Activated CD8-positive, alpha-beta memory T cell treated with anti-CD3 and anti-CD28 coated beads, Interleukin-2, amount 10 ng/mL, durations not matched to agents 7 days and 5 days (primary cell): Measurements from ENCODE around the gene SCIN. TPM values are rescaled to one million over a fixed set of nuclear protein-coding genes. Genes with fewer than 3 reads are reported as not detected.
"Not testable (repeated sequence)": the region's sequence is repeated elsewhere in the genome, so short reads cannot be mapped to it uniquely, and the experiment has no call there.

Source experiments
- ATAC-seq: fragments of 150-1000 bp; cut with Tn5 transposase; one replicate; pipeline ENCODE4 v1.10.0; 2021; ENCODE audit warnings: moderate library complexity
- CTCF ChIA-PET: fragments of 350-600 bp; sonication (Branson Sonifier 250); formaldehyde crosslinking; loops from one replicate; lab custom pipeline; 2021; ENCODE audit warnings: antibody characterized with exemption; lab: Charles Lee
- DNase-seq: peaks from one replicate; pipeline ENCODE4 v3.0.0-alpha.2; 2020
- H3K27ac Mint-ChIP-seq: one replicate; pipeline ENCODE4 v1.8.0; 2021; ENCODE audit warnings: mild to moderate bottlenecking, mixed read lengths
- H3K27me3 Mint-ChIP-seq: one replicate; pipeline ENCODE4 v1.8.0; 2021; ENCODE audit warnings: mixed read lengths
- H3K36me3 Mint-ChIP-seq: one replicate; pipeline ENCODE4 v1.8.0; 2021; ENCODE audit warnings: mild to moderate bottlenecking, mixed read lengths
- H3K4me1 Mint-ChIP-seq: one replicate; pipeline ENCODE4 v1.8.0; 2021; ENCODE audit warnings: mixed read lengths
- H3K4me3 Mint-ChIP-seq: one replicate; pipeline ENCODE4 v1.8.0; 2021; ENCODE audit warnings: mild to moderate bottlenecking, moderate library complexity, mixed read lengths
- H3K9me3 Mint-ChIP-seq: one replicate; pipeline ENCODE4 v1.8.0; 2022; ENCODE audit warnings: low read depth, mixed read lengths
- total RNA-seq, 2 experiments: library from RNA; stranded (reverse); gene quantifications; one replicate each; pipeline ENCODE4 v1.2.3, GENCODE V29; 2021

SCIN gene
- total RNA-seq, 2 experiments from 2014 or later, result 1.0 to 1.4 TPM

DNA sequence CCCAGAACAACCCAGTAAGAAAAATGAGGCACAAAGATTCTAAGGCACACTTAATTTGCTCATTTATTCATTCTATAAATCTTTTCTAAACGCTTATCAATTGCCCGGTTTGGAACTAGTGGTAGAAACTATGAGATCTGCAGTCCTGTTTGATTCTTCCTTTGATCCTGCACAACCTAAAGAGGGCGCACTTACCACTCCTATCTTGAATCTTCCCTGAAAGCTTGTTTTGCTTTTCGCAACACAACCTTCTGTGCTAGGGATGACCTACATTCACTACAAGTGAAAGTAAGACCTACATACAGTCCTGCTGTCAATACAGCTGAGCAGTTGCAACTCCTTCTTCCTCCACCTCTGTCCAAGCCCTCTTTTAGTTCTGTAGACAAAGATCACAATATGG is 104.3 kb downstream of the SCIN start:
- Mint-ChIP-seq H3K36me3 (no peaks in the 10 kb centered on the region), H3K9me3 (no peaks in the 10 kb centered on the region), H3K27ac (no peak overlapping the region), H3K4me3 (no peak overlapping the region), H3K4me1 (peaks cover 6% of the 10 kb centered on the region), H3K27me3 (no peaks in the 10 kb centered on the region)
- DNase-seq (peak; percentile 53), ATAC-seq (peak; percentile 76)
- CTCF ChIA-PET, result interaction anchor here (1.2 to 3.0 kb wide), 3 partner anchors 12 to 588 kb away, joined by 3 to 13 read pairs (median 4); partner anchors contain the start of gene ARL4A

DNA sequence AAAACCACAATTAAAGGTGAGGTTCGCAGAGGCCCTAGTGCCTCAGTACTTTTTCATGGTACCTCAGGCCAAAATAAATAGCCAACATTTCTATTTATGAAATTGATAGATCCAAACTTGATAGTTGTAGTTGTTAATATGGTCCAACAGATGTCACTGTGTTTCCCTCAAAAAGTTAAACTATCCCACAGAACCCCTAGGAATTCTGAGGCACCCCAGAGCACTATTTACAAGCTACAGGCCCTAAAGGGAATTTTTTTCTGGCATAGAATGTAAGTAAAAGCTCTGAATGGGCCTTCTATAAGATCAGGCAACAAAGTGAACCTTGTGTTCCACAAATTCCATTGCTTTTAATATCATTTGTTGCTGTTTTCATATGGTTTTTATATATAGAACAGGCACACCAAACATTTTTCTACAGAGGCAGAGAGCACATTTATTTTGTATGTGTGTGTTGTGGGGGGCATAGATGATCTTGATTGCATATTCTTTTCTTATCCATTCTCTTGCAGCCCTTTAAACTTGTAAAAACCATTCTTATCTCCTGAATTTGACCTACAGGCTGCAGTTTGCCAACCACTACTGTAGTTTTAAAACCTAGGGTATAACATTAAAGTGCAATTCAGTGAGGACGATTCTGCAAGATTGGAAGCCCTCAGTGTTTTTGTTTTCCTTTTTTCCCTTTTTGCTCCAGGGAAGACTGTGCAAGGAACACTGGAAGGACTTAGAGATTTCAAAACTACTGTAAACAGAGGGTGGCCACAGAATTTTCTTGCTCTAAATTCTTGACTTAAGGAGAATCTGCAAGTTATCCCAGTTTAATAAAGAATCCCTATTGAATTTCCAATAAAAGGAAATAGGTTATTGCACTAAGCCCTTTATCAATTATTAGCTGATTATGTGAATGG is 113.4 kb downstream of the SCIN start:
- CTCF ChIA-PET, result interaction anchor here (2.3 kb wide), 1 partner anchor 144 kb away, joined by 6 read pairs; no protein-coding TSS in a partner anchor
- Mint-ChIP-seq H3K4me1 (peaks cover 30% of the 10 kb centered on the region), H3K27me3 (no peaks in the 10 kb centered on the region), H3K4me3 (no peak overlapping the region), H3K27ac (no peak overlapping the region), H3K36me3 (peaks cover 3% of the 10 kb centered on the region), H3K9me3 (no peaks in the 10 kb centered on the region)
- DNase-seq, result no peak
- ATAC-seq, result no peak

DNA sequence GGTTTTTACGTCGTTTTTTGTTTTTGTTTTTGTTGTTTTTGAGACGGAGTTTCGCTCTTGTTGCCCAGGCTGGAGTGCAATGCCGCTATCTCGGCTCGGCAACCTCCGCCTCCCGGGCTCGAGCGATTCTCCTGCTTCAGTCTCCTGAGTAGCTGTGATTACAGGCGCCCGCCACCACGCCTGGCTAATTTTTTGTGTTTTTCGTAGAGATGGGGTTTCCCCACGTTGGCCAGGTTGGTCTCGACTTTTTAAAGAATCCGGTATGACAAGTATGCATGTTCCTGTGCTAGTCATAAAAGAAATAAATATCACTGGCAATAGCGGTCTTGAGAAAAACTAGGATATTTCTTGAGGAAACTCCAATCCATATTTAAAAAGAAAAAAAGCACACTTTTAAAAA is 114.2 kb downstream of the SCIN start:
- DNase-seq (no peak), ATAC-seq (no peak)
- Mint-ChIP-seq H3K27me3 (no peaks in the 10 kb centered on the region), H3K36me3 (peaks cover 6% of the 10 kb centered on the region), H3K27ac (no peak overlapping the region), H3K4me3 (no peak overlapping the region), H3K9me3 (no peaks in the 10 kb centered on the region), H3K4me1 (peaks cover 36% of the 10 kb centered on the region)
- CTCF ChIA-PET, result interaction anchor here (2.3 kb wide), 1 partner anchor 144 kb away, joined by 6 read pairs; no protein-coding TSS in a partner anchor

DNA sequence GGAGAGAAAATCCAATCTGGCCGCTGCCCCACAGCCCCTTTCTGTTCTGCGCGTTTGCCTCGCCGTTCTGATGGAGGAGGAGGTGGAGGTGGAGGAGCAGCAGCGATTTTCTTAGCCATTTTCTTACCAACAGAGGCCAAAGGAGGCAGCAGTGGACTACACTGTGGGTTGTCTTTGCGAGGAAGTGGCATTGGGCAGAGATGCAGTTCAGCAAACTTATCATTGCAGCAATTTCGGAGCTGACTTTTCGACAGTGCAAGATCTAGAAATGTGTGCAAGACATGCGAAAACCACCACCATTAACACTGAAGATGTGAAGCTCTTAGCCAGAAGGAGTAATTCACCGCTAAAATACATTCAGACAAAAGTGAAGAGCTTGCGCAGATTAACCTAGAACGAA is 115.0 kb downstream of the SCIN start:
- Mint-ChIP-seq H3K36me3 (peaks cover 7% of the 10 kb centered on the region), H3K27me3 (no peaks in the 10 kb centered on the region), H3K4me1 (peaks cover 42% of the 10 kb centered on the region), H3K4me3 (peak overlapping the region; percentile 96), H3K27ac (peak overlapping the region; percentile 71), H3K9me3 (no peaks in the 10 kb centered on the region)
- ATAC-seq (no peak), DNase-seq (peak; percentile 61)
- CTCF ChIA-PET, result interaction anchor here (1.9 to 3.1 kb wide), 8 partner anchors 10 to 577 kb away, joined by 5 to 24 read pairs (median 11); no protein-coding TSS in a partner anchor

DNA sequence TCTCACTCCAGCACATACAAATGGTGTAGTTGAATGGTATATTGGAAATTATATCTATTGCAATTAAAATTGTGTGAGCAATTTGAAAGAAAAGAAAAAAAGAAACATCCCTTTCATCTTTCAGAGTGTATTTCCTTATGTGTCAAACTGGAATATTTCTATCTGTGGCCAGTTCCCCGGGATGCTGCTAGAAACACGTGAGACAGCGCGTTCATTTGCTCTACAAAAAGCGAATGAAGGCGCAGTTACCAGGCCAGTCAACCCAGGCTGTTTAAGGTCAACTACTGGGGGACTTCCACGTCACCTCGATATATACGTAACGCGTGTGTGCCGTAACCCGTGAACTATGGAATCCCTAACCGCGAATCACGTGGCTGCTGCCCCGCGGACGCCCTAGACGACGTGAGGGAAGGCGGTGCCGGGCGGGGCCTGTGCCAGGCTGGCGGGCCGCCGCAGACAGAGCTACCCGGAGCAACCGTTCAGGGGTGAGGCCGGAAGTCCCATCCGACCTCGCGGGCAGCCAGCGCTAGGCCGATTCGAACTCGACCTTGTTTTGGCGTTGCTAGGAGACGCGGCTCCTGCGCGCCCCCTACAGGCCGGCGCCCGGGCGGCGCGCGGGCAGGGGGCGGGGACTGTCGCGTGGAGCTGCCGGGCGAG is 115.8 kb downstream of the SCIN start:
- CTCF ChIA-PET, result interaction anchor here (0.6 to 3.1 kb wide), 32 partner anchors 9 to 576 kb away, joined by 3 to 24 read pairs (median 4); no protein-coding TSS in a partner anchor
- peaks cover 44% of the 10 kb centered on the region for H3K4me1 Mint-ChIP-seq

DNA sequence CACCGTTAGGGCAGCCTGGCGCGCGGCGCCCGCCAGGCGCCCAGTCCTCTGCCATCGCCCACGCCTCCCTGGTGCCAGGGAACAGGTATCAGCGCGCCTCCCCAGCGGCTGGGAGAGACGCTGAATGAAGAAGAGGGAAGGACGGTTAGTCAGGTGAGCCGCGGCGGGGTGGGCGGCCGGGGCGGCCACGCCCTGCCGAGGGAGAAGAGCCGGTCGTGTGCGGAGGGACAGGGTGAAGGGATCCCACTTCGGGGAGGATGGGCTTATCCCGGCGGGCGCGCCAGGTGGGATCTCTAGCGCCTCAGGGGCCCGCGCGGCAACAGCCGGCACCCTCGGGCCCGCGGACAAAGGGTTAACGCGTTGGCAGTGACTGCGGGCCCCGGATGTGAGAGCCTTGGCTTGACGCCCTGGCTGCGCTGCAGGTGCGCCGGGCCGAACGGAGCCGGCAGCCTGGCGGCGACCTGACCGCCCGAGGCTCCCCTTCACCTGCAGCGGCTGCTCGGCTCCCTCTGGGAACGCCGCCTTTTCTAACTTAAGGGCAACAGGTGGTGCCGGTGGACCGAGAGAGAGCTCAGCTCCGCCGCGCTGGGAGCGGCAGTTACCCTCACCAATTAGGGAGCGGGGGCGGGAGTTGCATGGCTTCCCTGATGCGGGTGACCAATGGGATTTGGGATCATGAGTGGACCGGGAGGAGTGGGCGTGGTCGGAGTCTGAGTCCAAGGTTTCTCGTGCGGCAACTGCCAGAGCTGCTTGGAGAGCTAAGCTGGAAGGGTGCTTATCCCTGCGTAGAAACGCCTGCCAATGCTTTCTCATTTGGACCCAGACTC is 116.6 kb downstream of the SCIN start, which contains the start of gene ARL4A:
ARL4A (plus strand) TSS at position 743 of the 827 bp plus-strand sequence. CDS start 622 bp downstream, outside the sequence.
- Mint-ChIP-seq H3K9me3 (no peaks in the 10 kb centered on the region), H3K4me1 (peaks cover 45% of the 10 kb centered on the region), H3K27ac (peak within 1 kb of the TSS; percentile 94), H3K27me3 (no peaks in the 10 kb centered on the region), H3K4me3 (peak within 1 kb of the TSS; percentile 96), H3K36me3 (peaks cover 7% of the 10 kb centered on the region)
- DNase-seq, result peak; percentile 95
- CTCF ChIA-PET, result interaction anchor here (0.6 to 3.1 kb wide), 32 partner anchors 9 to 575 kb away, joined by 3 to 24 read pairs (median 4); no protein-coding TSS in a partner anchor
- ATAC-seq, result peak; percentile 76

More for the DNA sequence above, 115.8 kb downstream of the SCIN start:
- peak overlapping the region; percentile 96 for H3K4me3 Mint-ChIP-seq
- H3K36me3 Mint-ChIP-seq, result peaks cover 7% of the 10 kb centered on the region
- peak overlapping the region; percentile 94 for H3K27ac Mint-ChIP-seq
- ATAC-seq (peak; percentile 88), DNase-seq (peak; percentile 97)
- no peaks in the 10 kb centered on the region for H3K9me3 Mint-ChIP-seq
- no peaks in the 10 kb centered on the region for H3K27me3 Mint-ChIP-seq

DNA sequence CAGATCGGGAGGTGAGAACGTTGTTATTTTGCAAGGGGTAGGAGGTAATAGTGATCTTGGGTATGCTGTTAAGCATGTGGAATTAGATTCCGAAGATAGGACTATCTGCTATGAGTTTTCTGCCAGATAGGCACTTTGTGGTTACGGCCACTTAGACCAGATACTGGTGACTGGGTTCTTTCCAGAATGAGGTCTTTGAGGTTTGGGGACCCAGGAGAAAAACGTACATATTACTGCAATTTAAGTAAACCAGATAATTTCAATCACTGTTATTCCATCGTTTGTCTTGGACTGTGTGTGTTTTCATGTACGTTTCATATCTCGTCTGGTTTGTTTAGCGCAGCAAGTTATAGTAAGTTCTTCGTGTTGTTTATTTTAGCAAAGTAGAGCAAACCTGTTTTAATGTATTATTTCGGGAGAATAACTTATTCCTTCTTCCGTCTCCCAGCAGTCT is 117.2 kb downstream of the SCIN start:
- Mint-ChIP-seq H3K9me3 (no peaks in the 10 kb centered on the region), H3K36me3 (peaks cover 7% of the 10 kb centered on the region), H3K4me3 (peak overlapping the region; percentile 96), H3K27ac (peak overlapping the region; percentile 94), H3K27me3 (no peaks in the 10 kb centered on the region), H3K4me1 (peaks cover 47% of the 10 kb centered on the region)
- no peak for ATAC-seq
- CTCF ChIA-PET, result interaction anchor here (1.0 to 3.1 kb wide), 17 partner anchors 8 to 551 kb away, joined by 3 to 24 read pairs (median 4); no protein-coding TSS in a partner anchor
- DNase-seq, result no peak

DNA sequence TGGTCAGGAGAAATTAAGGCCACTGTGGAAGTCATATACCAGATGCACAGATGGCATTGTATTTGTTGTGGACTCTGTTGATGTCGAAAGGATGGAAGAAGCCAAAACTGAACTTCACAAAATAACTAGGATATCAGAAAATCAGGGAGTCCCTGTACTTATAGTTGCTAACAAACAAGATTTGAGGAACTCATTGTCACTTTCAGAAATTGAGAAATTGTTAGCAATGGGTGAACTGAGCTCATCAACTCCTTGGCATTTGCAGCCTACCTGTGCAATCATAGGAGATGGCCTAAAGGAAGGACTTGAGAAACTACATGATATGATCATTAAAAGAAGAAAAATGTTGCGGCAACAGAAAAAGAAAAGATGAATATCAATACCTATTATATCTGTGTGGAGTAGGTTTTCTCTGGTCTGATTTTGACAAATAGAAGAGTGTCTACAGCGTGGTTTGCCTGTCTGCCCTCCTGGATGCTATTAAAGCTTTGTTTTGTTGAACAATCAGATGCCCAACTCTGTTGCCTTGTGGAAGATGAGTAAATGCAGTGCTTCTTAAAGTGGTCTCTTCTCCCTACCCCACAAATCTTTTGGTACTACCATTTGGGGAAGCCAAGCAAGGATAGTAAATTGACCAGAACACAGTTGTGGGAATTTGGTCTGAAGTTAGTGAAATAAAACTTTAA is 118.1 kb downstream of the SCIN start:
- not testable (repeated sequence) for ATAC-seq, H3K9me3 Mint-ChIP-seq, H3K4me3 Mint-ChIP-seq, H3K27ac Mint-ChIP-seq, H3K27me3 Mint-ChIP-seq, H3K36me3 Mint-ChIP-seq, DNase-seq
- H3K4me1 Mint-ChIP-seq, result peaks cover 52% of the 10 kb centered on the region
- CTCF ChIA-PET, result interaction anchor here (1.4 to 3.1 kb wide), 2 partner anchors 27 to 41 kb away, joined by 3 to 24 read pairs; no protein-coding TSS in a partner anchor

DNA sequence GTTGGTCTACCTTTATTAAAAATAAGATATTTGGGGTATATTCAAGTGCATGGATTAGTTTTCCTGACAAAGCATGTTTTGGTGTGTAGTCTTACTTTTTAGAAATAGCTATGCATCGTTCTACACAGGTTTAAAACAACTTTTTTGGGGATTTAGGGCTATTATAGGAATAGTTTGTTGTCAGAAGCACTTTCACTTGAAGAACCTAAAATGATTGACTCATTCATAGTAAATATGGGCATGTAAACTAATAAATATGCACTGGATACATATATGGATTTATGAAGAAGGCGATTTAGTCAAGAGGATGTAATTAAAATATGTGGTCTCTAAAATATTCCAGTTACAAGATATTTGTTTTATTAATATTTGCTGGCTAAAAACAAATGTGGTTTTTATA is 118.9 kb downstream of the SCIN start:
- CTCF ChIA-PET, result interaction anchor here (1.2 to 1.8 kb wide), 2 partner anchors 17 to 42 kb away, joined by 3 to 4 read pairs; no protein-coding TSS in a partner anchor

DNA sequence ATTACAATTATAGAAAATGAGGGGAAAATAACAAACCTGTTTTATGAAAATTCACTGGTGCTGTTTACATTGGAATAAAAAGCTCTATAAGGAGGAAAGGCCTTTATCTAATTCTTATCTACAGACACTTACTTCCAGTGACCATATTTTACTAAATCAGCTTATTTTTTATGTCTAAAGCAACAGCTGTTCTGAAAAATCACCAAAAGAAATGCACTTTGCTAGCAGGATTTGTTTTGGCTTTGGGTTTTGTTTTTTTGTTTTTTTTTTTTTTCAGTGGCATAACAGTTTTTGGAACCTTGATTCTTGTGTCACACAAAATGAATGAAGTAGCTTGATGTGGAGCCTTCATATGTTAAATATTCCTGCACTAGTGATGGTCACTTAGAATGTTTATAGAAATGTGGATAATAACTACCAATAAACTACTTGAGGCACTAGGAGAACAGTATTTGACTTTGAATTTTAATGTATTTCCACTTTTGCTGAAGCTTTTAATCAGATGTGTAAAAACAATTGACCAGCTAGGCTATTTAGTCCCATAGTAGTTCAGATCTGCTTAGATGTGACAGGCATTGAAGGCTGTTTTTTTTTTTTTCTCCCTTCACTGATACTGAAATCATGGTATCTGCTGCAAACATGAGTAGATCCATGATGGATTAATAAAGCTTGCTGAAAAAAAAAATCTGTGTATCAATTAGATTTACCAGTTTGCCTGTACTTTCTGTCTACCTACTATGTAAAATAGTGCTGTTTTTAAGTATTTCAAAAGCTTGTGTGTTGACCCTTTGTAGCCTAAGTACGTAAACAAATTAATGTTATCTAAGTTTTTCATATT is 119.7 kb downstream of the SCIN start:
- no peak for DNase-seq
- H3K4me1 Mint-ChIP-seq, result peaks cover 58% of the 10 kb centered on the region
- no peak overlapping the region for H3K27ac Mint-ChIP-seq
- no peaks in the 10 kb centered on the region for H3K9me3 Mint-ChIP-seq
- peaks cover 9% of the 10 kb centered on the region for H3K36me3 Mint-ChIP-seq
- H3K27me3 Mint-ChIP-seq, result no peaks in the 10 kb centered on the region
- CTCF ChIA-PET, result interaction anchor here (1.2 to 1.8 kb wide), 3 partner anchors 16 to 52 kb away, joined by 3 to 4 read pairs (median 3); no protein-coding TSS in a partner anchor
- no peak for ATAC-seq
- no peak overlapping the region for H3K4me3 Mint-ChIP-seq

More for the DNA sequence above, 118.9 kb downstream of the SCIN start:
- peaks cover 9% of the 10 kb centered on the region for H3K36me3 Mint-ChIP-seq
- no peak for ATAC-seq
- no peaks in the 10 kb centered on the region for H3K9me3 Mint-ChIP-seq
- peaks cover 56% of the 10 kb centered on the region for H3K4me1 Mint-ChIP-seq
- no peak overlapping the region for H3K4me3 Mint-ChIP-seq
- no peak for DNase-seq
- H3K27me3 Mint-ChIP-seq, result no peaks in the 10 kb centered on the region
- H3K27ac Mint-ChIP-seq, result no peak overlapping the region

DNA sequence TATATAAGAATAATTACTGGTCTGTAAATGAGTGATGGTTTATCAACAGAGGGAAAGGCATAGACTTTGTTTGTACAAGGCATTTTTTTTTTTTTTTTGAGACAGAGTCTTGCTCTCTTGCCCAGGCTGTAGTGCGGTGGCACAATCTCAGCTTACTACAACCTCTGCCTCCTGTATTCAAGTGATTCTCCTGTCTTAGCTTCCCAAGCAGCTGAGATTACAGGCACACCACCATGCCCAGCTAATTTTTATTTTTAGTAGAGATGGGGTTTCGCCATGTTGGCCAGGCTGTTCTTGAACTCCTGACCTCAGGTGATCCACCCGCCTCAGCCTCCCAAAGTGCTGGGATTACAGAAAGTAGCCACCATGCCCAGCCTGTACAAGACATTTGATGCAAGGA is 120.9 kb downstream of the SCIN start:
- H3K36me3 Mint-ChIP-seq, H3K27me3 Mint-ChIP-seq, H3K4me3 Mint-ChIP-seq, DNase-seq, H3K9me3 Mint-ChIP-seq, ATAC-seq, H3K27ac Mint-ChIP-seq: not testable (repeated sequence)
- CTCF ChIA-PET, result interaction anchor here (0.7 kb wide), 1 partner anchor 25 kb away, joined by 3 read pairs; no protein-coding TSS in a partner anchor
- peaks cover 48% of the 10 kb centered on the region for H3K4me1 Mint-ChIP-seq
